Gastroesophageal sphincter (tissue), 3 donors: Measurements from ENCODE around the gene TMC1.

Experiments
- EP300 ChIP-seq: sonication (generic); formaldehyde crosslinking; IDR thresholded peaks from one replicate; pipeline ENCODE4 v1.6.1; 2017; ENCODE audit warnings: antibody characterized with exemption, mild to moderate bottlenecking
- TF ChIP-seq, protein P1 (sequence below), 4 experiments: fragments of 200-600 bp in 2 of 4; fragments of 450-650 bp in 2 of 4; sonication (generic) in 1 of 4; IDR thresholded peaks; one replicate each; pipeline ENCODE4 v1.5.1; 2017 to 2019; ENCODE audit warnings: antibody characterized with exemption in 4 of 4, mild to moderate bottlenecking in 2 of 4, moderate library complexity in 2 of 4

DNA sequence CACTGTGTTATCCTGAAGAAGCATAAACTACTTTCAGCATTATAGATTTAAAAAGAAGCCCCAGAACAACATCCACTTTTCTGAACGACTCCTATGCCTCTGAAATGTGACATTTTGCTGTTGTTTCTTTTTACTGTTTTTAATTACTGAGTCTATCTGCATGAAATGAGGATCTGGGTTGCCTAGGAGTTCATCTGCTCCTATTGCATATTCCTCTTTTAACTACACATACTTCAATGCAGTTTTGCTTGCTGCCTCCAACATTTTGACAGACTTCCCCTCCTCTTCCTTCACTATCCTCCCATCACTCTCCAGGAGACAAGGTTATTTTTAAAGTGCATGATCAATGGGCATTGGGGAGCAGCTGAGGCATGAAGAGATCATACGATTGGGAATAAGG, 164.5 kb downstream of the TMC1 start:
- TF ChIP-seq, protein P1, sequence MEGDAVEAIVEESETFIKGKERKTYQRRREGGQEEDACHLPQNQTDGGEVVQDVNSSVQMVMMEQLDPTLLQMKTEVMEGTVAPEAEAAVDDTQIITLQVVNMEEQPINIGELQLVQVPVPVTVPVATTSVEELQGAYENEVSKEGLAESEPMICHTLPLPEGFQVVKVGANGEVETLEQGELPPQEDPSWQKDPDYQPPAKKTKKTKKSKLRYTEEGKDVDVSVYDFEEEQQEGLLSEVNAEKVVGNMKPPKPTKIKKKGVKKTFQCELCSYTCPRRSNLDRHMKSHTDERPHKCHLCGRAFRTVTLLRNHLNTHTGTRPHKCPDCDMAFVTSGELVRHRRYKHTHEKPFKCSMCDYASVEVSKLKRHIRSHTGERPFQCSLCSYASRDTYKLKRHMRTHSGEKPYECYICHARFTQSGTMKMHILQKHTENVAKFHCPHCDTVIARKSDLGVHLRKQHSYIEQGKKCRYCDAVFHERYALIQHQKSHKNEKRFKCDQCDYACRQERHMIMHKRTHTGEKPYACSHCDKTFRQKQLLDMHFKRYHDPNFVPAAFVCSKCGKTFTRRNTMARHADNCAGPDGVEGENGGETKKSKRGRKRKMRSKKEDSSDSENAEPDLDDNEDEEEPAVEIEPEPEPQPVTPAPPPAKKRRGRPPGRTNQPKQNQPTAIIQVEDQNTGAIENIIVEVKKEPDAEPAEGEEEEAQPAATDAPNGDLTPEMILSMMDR (IDR thresholded peaks at IDR 0.05): no peak
- TF ChIP-seq EP300: no peak
